HG03469 (cell line): ENCODE data around the gene SETDB1.
"Not testable (repeated sequence)": the region's sequence is repeated elsewhere in the genome, so short reads cannot be mapped to it uniquely, and the experiment has no call there.

Source experiments
- ATAC-seq: cut with Tn5 transposase; IDR thresholded peaks from one replicate; pipeline ENCODE4 v1.9.1; 2021; ENCODE audit warnings: mild to moderate bottlenecking, moderate library complexity, moderate number of reproducible peaks; ENCODE audit not compliant: unreplicated experiment

The SETDB1 gene

DNA sequence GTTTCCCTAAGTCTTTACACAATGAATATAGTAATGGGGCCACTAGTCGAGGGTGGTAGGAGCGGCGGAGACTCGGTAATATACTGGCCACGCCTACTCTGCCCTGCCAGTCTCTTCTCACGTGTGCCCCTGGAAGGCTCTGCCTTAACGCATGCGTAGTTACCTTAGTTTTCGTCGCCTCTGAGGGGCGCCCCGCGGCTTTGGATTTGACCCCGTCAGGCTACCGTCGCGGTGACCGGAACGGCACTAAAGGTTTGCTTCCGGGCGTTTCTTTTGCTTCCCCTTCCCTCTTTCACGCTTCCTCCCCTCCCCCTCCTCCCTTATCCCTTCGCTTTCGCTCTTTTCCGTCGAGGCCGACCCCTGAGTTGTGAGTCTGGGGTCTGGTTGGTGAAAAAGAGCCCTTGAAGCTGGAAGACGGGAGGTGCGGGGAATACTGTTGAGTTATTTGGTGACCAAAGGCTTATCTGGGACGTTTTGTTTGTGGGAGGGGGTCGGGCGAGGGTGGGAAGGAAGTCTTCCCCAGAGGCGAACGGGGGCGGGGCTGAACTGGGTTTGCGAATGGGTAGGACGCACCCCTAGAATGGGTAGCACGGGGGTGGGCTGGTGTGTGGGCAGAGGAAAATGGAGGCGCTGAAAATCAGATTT, at the start of gene SETDB1:
SETDB1 (plus strand) TSS at position 267 of the 645 bp plus-strand sequence. CDS start 1,352 bp downstream, outside the sequence.
- ATAC-seq = peak; percentile 73

DNA sequence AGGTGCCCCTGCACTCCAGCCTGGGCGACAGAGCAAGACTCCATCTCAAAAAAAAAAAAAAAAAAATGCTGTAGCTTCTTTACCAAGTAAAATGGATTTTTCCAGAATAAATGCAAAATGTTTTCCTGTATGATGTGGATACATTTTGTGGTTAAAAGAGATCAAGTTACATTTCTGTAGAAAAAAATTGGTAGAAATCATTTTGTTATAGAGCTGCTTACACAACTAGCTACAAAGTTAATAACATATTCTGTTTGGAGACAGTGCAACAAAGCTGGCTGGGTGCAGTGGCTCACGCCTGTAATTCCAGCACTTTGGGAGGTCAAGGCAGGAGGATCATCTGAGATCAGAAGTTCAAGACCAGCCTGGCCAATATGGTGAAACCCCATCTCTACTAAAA, 47.2 kb upstream of the SETDB1 start:
- ATAC-seq = not testable (repeated sequence)

DNA sequence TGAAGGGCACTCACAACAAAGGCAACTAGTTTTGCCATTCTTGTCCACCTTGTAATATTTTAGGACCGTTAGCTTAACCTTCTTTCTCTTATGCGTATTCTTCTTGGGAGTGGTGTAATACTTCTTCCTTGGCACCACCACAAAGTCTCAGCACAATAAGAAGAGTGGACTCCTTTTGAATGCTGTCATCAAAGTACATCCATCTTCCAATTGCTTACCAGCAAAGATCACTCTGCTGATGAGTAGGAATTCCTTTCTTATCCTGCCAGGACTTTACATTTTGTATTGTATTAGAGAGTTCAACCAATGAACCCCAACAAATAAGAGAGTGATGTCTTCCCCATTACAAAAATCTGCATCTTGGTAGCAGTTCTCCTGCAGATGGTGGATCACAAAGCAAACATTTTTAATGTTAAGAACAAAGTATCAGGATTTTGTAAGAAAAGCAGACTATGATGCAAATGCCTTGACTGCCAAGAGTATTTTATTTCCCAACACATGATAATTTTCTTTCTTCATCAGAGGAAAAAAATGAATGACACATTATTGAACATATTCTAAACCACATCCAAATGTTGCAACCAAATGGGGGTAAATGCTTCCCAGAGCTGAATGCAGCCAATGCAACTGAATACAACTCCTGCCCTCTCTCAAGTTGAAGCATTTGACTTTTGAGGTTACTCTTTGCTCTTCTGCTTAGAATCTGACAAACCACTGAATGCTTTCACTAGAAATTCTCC, 44.7 kb upstream of the SETDB1 start:
- no peak for ATAC-seq

DNA sequence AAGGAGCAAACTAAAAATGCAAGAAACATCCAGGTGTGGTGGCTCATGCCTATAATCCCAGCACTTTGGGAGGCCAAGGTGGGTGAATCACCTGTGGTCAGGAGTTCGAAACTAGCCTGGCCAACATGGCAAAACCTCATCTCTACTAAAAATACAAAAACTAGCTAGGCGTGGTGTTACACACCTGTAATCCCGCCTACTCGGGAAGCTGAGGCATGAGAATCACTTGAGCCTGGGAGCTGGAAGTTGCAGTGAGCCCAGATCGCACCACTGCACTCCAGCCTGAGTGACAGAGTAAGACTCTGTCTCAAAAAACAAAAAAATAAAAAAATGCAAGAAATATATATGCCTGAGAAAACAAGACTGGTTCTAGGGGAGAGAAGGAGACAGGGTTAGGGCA, 43.0 kb upstream of the SETDB1 start:
- ATAC-seq = not testable (repeated sequence)

DNA sequence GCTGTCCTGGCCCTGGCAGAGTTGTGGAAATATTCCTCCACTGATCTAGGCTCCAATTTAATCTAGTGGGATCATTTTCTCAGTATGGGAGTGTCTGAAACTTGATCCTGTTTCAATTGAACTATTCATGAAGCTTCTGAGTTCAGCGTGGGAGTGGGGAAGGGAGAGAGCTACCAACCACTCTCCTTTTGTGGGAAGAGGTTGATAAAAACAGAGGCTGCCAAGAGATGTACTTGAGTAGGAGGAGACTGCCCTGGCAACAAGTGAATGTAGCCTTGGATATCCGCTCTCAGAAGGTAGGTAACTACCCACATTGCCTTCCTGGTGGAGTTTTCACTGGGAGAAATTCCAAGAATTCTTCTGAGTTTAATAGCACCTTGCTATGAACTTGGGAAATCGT, 39.1 kb upstream of the SETDB1 start, which contains the start of gene CTXND2:
CTXND2 (plus strand) TSS at position 119 of the 400 bp plus-strand sequence. CDS start 25,179 bp downstream, outside the sequence.
- ATAC-seq = no peak

DNA sequence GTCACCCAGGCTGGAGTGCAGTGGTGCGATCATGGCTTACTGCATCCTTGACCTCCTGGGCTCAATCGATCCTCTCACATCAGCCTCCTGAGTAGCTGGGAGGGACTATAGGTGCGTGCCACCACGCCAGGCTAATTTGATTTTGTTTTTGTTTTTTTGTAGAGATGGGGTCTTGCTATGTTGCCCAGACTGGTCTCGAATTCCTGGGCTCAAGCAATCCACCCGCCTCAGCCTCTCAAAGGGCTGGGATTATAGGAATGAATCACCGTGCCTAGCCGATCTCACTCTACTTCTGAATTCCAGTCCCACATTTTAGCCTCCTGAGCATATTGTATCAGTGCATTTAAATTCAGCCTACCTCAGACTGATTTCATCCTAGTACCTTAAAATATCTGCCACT, 37.4 kb upstream of the SETDB1 start:
- ATAC-seq = no peak

DNA sequence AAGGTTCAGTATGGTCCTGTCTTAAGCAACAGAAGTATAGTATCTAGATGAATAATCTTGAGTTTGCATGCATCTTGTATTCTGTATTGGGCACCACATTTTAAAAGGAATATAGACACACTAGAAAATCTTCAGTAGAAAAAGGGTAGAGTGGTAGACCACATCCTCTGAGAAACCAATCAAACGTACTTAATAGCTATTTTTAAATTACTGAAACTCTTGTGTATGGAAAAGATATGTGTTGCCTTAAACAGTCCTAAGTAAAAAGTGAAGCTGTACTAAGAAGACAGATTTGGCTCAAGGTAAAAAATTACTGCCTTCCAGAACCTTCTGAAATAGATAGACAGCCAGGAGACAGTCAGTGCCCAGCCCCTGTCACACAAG, 36.1 kb upstream of the SETDB1 start:
- no peak for ATAC-seq

DNA sequence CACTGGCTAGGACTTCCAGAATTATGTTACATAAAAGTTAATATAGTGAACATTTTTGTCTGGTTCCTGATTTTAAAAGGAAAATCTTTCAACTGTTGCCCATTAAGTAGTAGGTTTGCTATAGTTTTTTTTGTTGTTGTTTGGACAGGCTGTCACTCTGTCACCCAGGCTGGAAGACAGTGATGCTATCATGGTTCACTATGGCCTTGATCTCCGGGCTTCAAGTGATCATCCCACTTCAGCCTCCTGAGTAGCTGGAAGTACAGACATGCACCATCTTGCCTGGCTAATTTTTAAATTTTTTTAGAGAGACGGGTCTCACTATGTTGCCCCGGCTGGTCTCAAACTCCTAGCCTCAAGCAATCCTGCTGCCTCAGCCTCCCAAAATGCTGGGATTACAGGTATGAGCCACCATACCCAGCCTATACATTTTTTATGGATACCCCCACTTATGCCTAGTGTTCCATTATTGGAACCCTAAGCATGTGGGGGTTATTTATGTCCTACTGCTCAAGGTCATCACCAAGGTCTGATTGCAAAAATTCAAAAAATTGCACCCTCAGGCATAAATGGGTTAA, 32.7 kb upstream of the SETDB1 start:
- no peak for ATAC-seq

DNA sequence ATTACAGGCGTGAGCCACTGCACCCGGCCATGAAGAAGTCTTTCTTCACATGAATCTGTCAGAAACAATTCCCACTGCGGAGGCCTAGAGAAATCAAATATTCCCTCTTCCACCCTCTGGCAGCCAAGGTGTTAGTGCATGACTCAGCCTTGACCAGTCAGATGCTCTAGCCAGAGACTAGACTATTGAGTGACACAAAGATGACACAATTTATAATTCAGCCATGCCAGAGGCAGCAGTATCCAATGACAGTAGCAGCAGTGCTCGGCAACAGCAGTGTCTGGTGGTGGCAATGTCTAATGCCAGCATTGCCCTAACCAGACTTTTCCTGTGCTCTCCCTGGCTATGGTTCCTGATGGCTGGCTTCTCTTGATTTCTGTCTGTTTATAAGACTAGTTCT, 30.5 kb upstream of the SETDB1 start:
- no peak for ATAC-seq

DNA sequence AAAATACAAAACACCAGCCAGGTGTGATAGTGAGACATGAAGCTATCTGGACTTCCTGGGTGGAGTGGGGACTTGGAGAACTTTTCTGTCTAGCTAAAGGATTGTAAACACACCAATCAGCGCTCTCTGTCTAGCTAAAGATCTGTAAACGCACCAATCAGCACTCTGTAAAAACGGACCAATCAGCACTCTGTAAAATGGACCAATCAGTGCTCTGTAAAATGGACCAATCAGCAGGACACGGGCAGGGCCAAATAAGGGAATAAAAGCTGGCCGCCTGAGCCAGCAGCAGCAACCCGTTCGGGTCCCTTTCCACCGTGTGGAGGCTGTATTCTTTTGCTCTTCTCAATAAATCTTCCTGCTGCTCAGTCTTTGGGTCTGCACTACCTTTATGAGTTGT, 26.4 kb upstream of the SETDB1 start:
- not testable (repeated sequence) for ATAC-seq

DNA sequence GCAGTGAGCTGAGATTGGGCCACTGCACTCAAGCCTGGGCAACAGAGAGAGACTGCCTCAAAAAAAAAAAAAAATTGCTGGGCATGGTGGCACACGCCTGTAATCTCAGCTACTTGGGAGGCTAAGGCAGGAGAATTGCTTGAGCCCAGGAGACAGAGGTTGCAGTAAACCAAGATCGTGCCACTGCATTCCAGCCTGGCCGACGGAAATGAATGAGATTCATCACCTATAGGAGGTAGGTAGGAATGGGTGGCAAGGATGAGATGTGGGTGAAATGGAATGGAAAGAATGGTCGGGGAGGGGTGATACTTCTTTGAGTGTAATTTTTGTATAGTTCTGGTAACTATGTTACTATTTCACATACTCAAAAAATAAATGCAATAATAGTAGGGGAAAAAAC, 23.8 kb upstream of the SETDB1 start:
- no peak for ATAC-seq

DNA sequence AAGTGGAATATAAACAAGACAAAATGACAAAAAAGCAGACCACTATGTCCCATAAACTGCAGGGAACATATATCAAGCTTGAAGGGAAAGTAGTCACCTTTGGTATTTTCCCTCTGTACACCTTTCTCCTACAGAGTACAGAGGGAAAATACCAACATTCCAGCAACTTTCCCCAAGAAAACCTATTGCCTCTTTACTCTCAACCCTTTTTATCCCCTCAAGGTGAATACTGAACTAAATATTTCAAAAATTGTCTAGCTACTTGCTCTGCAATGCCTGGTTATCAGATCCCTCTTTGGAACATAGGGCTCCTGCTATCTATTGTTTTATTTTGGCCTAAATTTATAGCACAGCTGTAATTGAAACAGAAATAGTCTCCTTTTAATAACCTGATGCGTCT, 23.4 kb upstream of the SETDB1 start:
- no peak for ATAC-seq

DNA sequence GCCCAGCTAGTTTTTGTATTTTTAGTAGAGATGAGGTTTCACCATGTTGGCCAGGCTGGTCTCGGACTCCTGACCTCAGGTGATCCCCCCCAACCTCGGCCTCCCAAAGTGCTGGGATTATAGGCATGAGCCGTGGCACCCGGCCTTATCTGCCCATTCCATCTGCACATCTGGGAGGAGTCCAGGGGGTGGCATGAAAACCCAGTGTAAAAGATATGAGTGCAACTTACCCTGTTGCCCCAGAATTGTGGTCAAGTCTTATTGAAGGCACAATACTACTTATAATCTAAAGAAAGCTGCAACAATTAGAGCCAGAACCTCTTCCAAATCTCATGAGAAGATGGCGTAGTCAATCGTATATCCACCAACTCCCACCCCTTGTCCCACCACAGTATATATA, 20.9 kb upstream of the SETDB1 start:
- ATAC-seq = no peak

DNA sequence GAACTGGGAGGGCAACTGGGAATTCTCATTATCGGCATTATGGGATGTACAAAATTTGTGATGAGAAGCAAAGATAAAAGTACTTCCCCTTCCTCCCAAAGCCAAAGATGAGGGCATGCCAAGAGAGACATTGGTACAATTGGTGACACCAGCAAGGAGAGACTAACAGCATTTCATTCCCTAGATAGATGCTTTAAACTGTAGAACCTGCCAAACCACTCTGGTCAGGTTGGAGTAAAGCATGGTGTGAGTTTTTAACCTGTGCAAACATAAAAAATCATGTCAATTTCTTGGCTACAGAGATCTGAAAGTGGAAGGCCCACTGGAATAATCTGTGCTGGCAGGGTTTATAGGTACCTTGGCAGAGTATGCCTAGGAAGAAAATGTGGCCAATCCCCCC, 19.8 kb upstream of the SETDB1 start:
- no peak for ATAC-seq

DNA sequence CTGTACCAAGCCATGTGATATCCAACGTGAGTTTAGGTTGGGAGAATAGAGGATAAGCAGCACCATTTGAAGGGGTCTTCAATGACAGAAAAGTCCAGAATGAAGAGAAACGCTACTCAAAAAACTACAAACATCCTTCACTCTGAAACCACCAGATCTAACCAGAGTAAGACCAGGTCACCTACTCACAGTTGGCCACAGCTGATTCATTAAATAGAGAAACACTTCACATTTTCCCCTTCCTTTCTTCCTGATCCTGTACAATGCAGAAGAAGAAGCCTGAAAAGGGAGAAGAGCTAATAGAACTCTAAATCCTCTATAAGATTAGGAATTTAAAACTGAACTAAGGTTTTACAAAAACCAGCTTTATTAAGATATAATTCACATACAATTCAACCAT, 19.4 kb upstream of the SETDB1 start:
- ATAC-seq = no peak

DNA sequence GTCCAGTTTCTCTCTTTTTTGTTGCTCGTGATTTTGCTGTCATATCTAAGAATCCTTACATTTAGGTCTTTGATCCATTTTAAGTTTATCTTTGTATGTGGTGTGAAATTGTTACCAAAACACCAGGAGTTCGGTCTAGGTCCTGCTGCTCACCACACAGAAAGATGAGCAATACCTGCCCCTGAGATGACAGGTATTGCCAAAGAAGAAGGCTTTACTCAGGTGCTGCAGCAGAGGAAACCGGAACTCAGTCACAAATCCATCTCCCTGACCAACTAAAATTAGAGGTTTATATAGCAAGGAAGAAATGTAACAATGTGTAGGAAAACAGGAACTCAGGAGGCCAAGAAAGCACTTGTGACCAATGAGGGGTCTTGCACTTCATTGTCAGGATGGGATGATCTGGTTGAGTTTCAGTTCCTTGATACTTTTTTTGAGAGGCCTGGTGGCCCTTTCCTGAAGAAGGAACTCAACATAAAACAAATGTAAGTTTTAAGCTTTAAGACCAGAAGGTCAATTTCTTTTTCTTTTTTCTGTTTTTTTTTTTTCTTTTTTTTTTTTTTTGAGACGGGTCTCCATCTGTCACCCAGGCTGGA, 16.5 kb upstream of the SETDB1 start:
- ATAC-seq = no peak

DNA sequence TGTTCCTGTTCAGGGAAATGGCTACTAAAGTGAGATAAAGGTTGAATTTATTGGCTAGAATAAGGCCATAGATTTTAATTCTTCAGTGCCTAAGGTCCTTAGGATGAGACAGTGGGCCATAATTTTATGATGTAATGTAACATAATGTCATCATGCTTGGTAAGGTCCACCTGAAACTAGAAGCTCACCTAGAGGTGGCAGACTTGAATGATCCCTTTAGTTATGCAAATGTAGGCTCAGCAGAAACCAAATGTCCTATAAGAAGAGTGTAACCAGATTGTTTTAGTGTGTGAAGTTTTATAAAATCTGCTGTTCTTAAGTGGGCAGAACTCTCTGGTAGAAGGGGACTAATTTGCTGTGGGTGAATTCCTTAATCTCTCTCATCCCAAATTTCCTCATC, 13.5 kb upstream of the SETDB1 start:
- ATAC-seq = no peak

DNA sequence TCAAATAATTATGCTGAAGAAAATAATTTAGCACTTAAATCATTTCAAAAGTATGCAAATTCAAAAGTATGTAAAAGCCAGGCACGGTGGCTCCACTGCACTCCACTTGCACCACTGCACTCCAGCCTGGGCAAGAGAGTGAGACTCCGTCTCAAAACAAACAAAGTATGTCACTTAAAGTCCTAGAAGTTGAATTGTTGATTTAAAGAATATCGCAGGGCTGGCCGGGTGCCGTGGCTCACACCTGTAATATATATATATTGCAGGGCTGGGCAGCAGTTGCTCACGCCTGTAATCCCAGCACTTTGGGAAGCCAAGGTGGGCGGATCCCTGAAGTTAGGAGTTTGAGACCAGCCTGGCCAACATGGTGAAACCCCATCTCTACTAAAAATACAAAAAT, 8.8 kb upstream of the SETDB1 start:
- ATAC-seq = no peak

DNA sequence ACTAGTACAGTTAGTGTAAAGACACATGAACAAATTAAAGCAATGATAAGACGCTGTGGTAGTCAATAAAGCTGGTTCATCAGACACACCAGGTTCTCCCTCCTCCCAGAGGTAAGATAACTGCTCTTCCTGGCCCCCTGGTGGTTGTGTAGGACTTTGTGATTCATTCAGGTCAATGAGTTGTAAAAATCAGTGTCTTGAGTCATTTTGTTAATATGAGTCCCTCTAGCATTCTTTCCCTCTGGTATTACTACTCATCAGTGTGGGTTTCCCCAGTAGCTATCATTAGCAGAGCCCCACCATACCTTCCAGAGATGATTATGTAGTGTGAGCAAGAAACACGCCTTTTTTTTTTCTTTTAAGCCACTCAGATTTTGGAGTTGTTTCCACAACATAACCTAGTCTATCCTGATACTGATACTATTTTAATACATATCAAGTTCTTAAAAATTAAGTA, 3.6 kb upstream of the SETDB1 start:
- peak; percentile 38 for ATAC-seq

DNA sequence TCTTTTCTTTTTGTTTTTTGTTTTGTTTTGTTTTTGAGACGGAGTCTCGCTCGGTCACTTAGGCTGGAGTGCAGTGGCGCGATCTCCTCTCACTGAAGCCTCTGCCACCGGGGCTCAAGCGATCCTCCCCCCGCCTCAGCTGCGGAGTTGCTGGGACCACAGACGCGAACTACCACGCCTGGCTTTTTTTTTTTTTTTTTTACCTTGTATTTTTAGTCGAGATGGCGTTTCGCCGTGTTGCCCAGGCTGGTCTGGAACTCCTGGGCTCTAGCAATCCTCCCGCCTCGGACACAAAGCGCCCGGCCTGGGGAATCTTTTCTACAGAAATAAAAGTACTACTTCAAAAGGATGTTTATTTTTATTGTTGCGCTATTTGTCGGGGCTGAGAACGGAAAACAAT, 1.1 kb upstream of the SETDB1 start:
- ATAC-seq = no peak

DNA sequence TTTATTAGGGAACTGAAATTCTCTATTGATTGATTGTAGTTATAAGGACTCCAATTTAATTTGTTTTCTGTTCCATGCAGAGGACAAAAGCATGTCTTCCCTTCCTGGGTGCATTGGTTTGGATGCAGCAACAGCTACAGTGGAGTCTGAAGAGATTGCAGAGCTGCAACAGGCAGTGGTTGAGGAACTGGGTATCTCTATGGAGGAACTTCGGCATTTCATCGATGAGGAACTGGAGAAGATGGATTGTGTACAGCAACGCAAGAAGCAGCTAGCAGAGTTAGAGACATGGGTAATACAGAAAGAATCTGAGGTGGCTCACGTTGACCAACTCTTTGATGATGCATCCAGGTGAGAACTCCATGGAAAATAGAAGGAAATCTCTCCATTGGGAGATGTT, 1.5 kb downstream of the SETDB1 start:
- ATAC-seq = no peak

DNA sequence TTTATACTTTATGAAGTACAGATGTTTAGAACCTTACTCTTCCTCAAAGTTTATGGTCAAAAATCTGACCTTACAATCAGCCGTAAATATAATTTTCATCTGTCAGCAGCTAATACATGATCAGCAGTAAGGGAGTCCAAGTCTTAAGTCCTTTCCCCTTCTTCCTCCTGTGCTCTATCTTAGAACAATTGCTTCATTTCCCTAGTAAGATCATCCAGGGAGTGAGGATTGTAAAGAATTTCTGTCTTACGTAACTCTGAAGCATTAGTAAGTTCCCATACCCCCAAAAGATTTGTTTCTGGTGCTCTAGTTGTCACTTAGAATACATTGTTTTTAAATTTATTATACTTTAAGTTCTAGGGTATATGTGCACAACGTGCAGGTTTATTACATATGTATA, 2.1 kb downstream of the SETDB1 start:
- no peak for ATAC-seq
